LNCaP clone FGC (cell line): ENCODE data around the gene CFAP73.
"Not testable (repeated sequence)": the region's sequence is repeated elsewhere in the genome, so short reads cannot be mapped to it uniquely, and the experiment has no call there.

Source experiments
- DNase-seq: peaks from one replicate; pipeline ENCODE4 v3.0.0-alpha.2; 2011; ENCODE audit warnings: low read depth
- H3K4me3 ChIP-seq: 2 replicates; pipeline ENCODE4 v1.5.1; 2011; ENCODE audit warnings: mild to moderate bottlenecking, low read depth, low read length, control low read depth
- CTCF ChIP-seq: IDR thresholded peaks from 2 replicates; pipeline ENCODE4 v1.5.1; 2012; ENCODE audit warnings: mild to moderate bottlenecking; ENCODE audit not compliant: control insufficient read depth, insufficient read depth; ENCODE audit errors: extremely low read depth

The CFAP73 gene

GRCh38 chr12:113112043-113112899 lies 37.3 kb upstream of the CFAP73 start:
- H3K4me3 ChIP-seq: no peak overlapping the region
- no peak for TF ChIP-seq CTCF
- no peak for DNase-seq

DNA sequence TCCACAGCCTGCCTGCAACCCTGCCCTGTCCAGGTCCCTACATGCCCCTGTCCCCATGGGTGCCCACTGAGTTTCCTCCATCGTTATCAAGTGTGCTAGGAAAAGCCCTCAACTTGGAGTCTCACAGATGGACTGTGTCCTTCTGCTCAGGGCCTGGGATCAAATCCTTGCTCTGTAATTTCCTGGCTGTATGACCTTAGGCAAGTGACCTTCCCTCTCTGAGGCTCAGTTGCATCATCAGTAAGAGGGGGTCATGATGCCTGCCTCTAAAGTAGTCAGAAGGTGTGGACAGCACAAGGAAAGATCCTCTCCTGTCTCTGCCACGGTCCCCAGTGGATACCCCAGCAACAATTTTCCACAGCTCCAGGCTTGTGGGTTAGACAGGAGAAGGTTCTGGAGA lies 36.1 kb upstream of the CFAP73 start:
- DNase-seq: no peak
- no peak overlapping the region for H3K4me3 ChIP-seq
- TF ChIP-seq CTCF: no peak

DNA sequence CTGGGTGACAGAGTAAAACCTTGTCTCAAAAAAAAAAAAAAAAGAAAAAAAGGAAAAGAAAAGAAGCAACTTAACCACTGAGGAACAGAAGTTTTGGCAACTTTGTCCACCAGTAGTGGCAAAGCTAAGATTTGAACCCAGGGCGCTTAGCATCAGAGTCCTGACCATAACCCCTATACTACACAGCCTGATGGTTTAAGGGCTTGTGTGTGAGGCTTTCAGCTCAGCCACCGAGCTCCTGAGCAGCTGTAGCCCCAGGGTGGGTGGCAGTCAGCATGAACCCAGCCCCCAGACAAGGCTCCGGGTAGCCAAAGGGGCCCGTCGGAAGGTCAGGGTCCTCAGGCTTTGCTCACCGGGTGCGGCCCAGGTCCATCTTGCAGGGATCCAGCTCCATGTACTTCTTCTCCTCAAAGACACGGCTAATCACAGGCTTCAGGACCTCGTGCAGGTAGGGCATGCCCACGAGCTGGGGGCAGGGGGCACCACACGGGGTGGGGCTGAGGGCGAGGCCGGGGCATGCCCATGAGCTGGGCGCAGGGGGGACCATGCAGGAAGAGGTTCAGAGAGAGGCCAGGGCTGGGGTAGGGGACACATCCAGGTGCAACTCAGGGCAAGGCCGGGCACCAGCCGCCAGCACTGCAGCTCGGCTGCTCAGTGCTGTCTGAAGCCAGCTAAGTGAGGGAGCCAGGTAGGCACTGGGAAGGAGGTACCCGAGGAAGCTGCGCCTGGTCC lies 34.9 kb upstream of the CFAP73 start:
- TF ChIP-seq CTCF: no peak
- H3K4me3 ChIP-seq: no peak overlapping the region
- no peak for DNase-seq

GRCh38 chr12:113115455-113116126 lies 33.9 kb upstream of the CFAP73 start:
- DNase-seq: no peak
- TF ChIP-seq CTCF: no peak
- no peak overlapping the region for H3K4me3 ChIP-seq

DNA sequence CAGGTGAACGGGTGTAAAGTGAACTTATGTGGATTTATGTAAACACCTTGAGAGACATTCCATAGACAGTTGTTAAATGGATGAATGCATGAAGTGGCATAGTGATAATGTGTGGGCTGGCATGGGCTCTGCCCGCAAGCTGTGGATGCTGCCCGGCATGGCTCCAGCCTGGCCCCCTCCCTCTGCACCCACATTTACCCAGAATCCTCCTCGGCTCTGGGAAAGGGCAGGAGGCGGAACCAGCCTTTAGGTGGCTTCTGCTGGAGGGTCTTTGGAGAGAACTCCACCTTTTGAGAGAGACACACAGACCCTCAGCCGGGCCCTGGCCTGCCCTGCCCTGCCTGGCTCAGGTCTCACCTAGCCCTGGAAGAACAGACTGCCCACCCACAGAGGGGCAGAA lies 32.6 kb upstream of the CFAP73 start:
- TF ChIP-seq CTCF: no peak
- DNase-seq: no peak

GRCh38 chr12:113117684-113118083 lies 31.8 kb upstream of the CFAP73 start:
- H3K4me3 ChIP-seq, DNase-seq: not testable (repeated sequence)

More for the DNA sequence above, 32.6 kb upstream of the CFAP73 start:
- H3K4me3 ChIP-seq: no peak overlapping the region

GRCh38 chr12:113118142-113118541 lies 31.4 kb upstream of the CFAP73 start:
- no peak for TF ChIP-seq CTCF
- no peak overlapping the region for H3K4me3 ChIP-seq
- no peak for DNase-seq
